OCI-LY3 (cell line): ENCODE results near the gene ROBO2.

ENCODE experiments used
- H2AFZ ChIP-seq: fragments of 200-600, 300-600 bp; shearing (Covaris generic); 2 replicates; pipeline ENCODE4 v1.6.0; 2014; ENCODE audit warnings: antibody characterized with exemption, low read depth, low read length
- H3K27ac ChIP-seq: fragments of 200-600, 300-600 bp; sonication (generic); 2 replicates; pipeline ENCODE4 v1.5.1; 2014; ENCODE audit warnings: mild to moderate bottlenecking, low read length, moderate library complexity, mixed read lengths
- H3K27me3 ChIP-seq: fragments of 200-600, 300-600 bp; sonication (generic); 2 replicates; pipeline ENCODE4 v1.6.1; 2014; ENCODE audit warnings: low read depth, low read length, mixed read lengths
- H3K36me3 ChIP-seq: fragments of 200-600, 300-600 bp; sonication (generic); replicated peaks from 2 replicates; pipeline ENCODE3; 2014; ENCODE audit warnings: low read depth, low read length, mixed read lengths
- H3K4me1 ChIP-seq: fragments of 300-600, 200-600 bp; sonication (generic); 2 replicates; pipeline ENCODE4 v1.6.1; 2014; ENCODE audit warnings: low read length, mixed read lengths
- H3K4me2 ChIP-seq: fragments of 200-600, 300-600 bp; sonication (generic); 2 replicates; pipeline ENCODE4 v1.6.1; 2014; ENCODE audit warnings: low read length, mixed read lengths
- H3K4me3 ChIP-seq: fragments of 300-600, 200-600 bp; sonication (generic); 2 replicates; pipeline ENCODE4 v1.5.1; 2014; ENCODE audit warnings: antibody characterized with exemption, mild to moderate bottlenecking, low read length, moderate library complexity
- H3K79me2 ChIP-seq: fragments of 300-600, 200-600 bp; shearing (Covaris generic); 2 replicates; pipeline ENCODE4 v1.6.1; 2014; ENCODE audit warnings: mild to moderate bottlenecking, low read length, mixed read lengths
- H3K9ac ChIP-seq: fragments of 300-600, 200-600 bp; shearing (Covaris generic); 2 replicates; pipeline ENCODE4 v1.6.0; 2014; ENCODE audit warnings: mild to moderate bottlenecking, low read length, moderate library complexity
- H3K9me3 ChIP-seq: fragments of 200-600, 300-600 bp; shearing (Covaris generic); 2 replicates; pipeline ENCODE4 v1.6.1; 2014; ENCODE audit warnings: low read length, mixed read lengths; ENCODE audit not compliant: insufficient read depth
- H4K20me1 ChIP-seq: fragments of 200-600, 300-600 bp; sonication (generic); 2 replicates; pipeline ENCODE4 v1.6.1; 2016; ENCODE audit warnings: low read length, mixed read lengths; ENCODE audit not compliant: insufficient read depth
- EZH2phosphoT487 ChIP-seq: fragments of 200-600 bp; shearing (Covaris generic); IDR thresholded peaks from 2 replicates; pipeline ENCODE4 v1.6.1; 2018; ENCODE audit warnings: antibody characterized with exemption, mixed run types, low read depth
- TF ChIP-seq, protein P1 (sequence below): fragments of 200-600, 300-600 bp; sonication (generic); IDR thresholded peaks from 2 replicates; pipeline ENCODE4 v1.5.1; 2014; ENCODE audit warnings: antibody characterized with exemption, low read length, low read depth

ROBO2 gene

DNA sequence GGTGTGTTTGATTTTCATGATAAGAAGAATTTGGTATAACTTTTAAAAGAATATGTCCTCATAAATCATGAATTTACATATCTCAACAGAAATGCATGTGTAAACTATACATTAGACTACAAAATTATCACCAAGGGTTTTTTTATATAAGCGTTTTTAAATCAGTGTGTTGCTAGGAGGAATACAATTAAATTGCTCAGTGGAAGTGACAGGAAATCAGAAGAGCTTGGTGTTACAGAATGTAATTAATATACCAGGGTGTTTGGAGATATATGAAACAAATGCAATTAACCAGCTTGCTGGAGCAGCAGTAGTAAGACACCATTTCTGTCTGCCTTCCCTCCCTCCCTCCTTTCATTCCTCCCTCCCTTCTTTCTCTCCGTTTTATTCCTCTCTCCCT, 2.4 kb downstream of the ROBO2 start:
- no peaks in the 10 kb centered on the region for H3K9me3 ChIP-seq
- H3K36me3 ChIP-seq, result no peaks in the 10 kb centered on the region
- H3K27ac ChIP-seq, result no peak overlapping the region
- H3K4me1 ChIP-seq, result no peaks in the 10 kb centered on the region
- H3K4me3 ChIP-seq, result no peak overlapping the region
- no peak overlapping the region for H3K4me2 ChIP-seq
- H3K79me2 ChIP-seq, result no peaks in the 10 kb centered on the region
- TF ChIP-seq, protein P1, sequence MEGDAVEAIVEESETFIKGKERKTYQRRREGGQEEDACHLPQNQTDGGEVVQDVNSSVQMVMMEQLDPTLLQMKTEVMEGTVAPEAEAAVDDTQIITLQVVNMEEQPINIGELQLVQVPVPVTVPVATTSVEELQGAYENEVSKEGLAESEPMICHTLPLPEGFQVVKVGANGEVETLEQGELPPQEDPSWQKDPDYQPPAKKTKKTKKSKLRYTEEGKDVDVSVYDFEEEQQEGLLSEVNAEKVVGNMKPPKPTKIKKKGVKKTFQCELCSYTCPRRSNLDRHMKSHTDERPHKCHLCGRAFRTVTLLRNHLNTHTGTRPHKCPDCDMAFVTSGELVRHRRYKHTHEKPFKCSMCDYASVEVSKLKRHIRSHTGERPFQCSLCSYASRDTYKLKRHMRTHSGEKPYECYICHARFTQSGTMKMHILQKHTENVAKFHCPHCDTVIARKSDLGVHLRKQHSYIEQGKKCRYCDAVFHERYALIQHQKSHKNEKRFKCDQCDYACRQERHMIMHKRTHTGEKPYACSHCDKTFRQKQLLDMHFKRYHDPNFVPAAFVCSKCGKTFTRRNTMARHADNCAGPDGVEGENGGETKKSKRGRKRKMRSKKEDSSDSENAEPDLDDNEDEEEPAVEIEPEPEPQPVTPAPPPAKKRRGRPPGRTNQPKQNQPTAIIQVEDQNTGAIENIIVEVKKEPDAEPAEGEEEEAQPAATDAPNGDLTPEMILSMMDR, result no peak
- no peak for TF ChIP-seq EZH2phosphoT487
- H4K20me1 ChIP-seq, result no peaks in the 10 kb centered on the region
- no peaks in the 10 kb centered on the region for H3K27me3 ChIP-seq
- no peak overlapping the region for H3K9ac ChIP-seq
- H2AFZ ChIP-seq, result no peak overlapping the region

DNA sequence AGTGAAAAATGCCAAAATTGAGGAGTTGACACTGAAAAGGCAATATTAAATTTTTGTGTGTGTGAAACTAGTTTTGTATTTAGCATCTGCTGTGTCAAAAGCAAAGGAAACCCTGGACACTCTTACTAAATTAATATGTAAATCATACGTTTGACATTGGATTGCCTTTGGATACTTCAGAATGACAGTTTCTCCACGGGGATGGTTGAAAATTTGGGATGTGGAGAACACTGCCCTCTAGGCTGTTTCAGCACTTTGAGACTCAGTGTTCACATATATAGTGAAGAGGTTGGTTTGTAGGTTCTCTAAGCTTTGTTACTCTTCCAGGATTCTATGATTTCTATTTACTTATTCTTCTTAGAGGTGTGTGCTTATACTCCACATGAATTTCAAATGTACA, 3.0 kb downstream of the ROBO2 start:
- no peaks in the 10 kb centered on the region for H3K4me1 ChIP-seq
- no peak overlapping the region for H3K27ac ChIP-seq
- TF ChIP-seq, protein P1, result peak; percentile 32; the same call in 1 of the 2 replicates
- no peak for TF ChIP-seq EZH2phosphoT487
- no peak overlapping the region for H3K4me3 ChIP-seq
- H3K36me3 ChIP-seq, result no peaks in the 10 kb centered on the region
- H3K4me2 ChIP-seq, result no peak overlapping the region
- no peaks in the 10 kb centered on the region for H3K9me3 ChIP-seq
- H3K27me3 ChIP-seq, result no peaks in the 10 kb centered on the region
- H2AFZ ChIP-seq, result no peak overlapping the region
- H3K9ac ChIP-seq, result no peak overlapping the region
- H4K20me1 ChIP-seq, result no peaks in the 10 kb centered on the region
- H3K79me2 ChIP-seq, result no peaks in the 10 kb centered on the region

- no peak for TF ChIP-seq EZH2phosphoT487
- TF ChIP-seq, protein P1, result no peak
- H3K4me3 ChIP-seq, result no peak overlapping the region
- H3K79me2 ChIP-seq, result no peaks in the 10 kb centered on the region
- H4K20me1 ChIP-seq, result no peaks in the 10 kb centered on the region
- H3K4me2 ChIP-seq, result no peak overlapping the region
- no peak overlapping the region for H3K27ac ChIP-seq
- H3K27me3 ChIP-seq, result no peaks in the 10 kb centered on the region
- no peaks in the 10 kb centered on the region for H3K36me3 ChIP-seq
- no peak overlapping the region for H3K9ac ChIP-seq
- no peaks in the 10 kb centered on the region for H3K4me1 ChIP-seq
- H2AFZ ChIP-seq, result no peak overlapping the region
- no peaks in the 10 kb centered on the region for H3K9me3 ChIP-seq
Measured at GRCh38 chr3:77045686-77046085, 5.8 kb downstream of the ROBO2 start.

DNA sequence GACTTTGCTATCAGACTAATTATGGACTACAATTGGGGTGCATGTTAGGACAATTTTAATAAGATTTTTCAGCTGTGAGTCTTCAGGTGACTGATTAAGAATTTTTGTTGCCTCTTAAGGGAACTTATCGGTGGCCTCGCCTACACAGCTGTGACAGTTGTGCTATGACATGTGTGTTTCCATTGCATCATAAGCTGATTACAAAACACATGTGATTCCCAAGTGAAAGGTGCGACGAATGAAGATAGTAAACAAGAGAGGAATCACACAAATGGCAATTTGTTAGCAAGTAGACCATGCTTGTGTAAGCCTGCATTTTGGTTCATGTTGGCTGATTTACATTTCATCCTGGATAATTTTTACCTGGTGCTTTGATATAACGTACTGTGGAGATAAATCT, 8.3 kb downstream of the ROBO2 start:
- Histone ChIP-seq H3K4me2 (no peak overlapping the region), H4K20me1 (no peaks in the 10 kb centered on the region), H2AFZ (no peak overlapping the region), H3K9ac (no peak overlapping the region), H3K27me3 (no peaks in the 10 kb centered on the region), H3K36me3 (no peaks in the 10 kb centered on the region), H3K79me2 (no peaks in the 10 kb centered on the region), H3K27ac (no peak overlapping the region), H3K4me1 (no peaks in the 10 kb centered on the region), H3K4me3 (no peak overlapping the region), H3K9me3 (no peaks in the 10 kb centered on the region)
- TF ChIP-seq, protein P1, result no peak
